Measurements from ENCODE around the gene HDGFL1.

HDGFL1 gene

GRCh38 chr6:22621028-22621427 lies 51.7 kb downstream of the HDGFL1 start:
- Histone ChIP-seq H3K36me3 (ENCODE audit: control insufficient read depth in 1 of 2, insufficient read depth in 2 of 2, low read length in 2 of 2) (no peaks in the 10 kb centered on the region), H2AFZ (ENCODE audit: insufficient read depth, low read length, poor library complexity) (no peak overlapping the region), H2BK5ac (ENCODE audit: low read depth, low read length, poor library complexity) (no peak overlapping the region), H3K4me3 (ENCODE audit: low read depth, low read length) (no peak overlapping the region), H3K18ac (ENCODE audit: low read length) (no peak overlapping the region), H3K23ac (ENCODE audit: low read length) (no peak overlapping the region), H4K8ac (ENCODE audit: low read depth, low read length) (no peak overlapping the region), H3K9ac (ENCODE audit: low read length) (no peak overlapping the region), H4K91ac (ENCODE audit: low read depth, low read length) (no peak overlapping the region), H3K79me2 (ENCODE audit: control insufficient read depth, insufficient read depth, low read length, poor library complexity) (no peaks in the 10 kb centered on the region), H3K14ac (ENCODE audit: low read length) (no peak overlapping the region), H3K27me3 (ENCODE audit: insufficient read depth, low read length) (no peaks in the 10 kb centered on the region), H2BK12ac (ENCODE audit: low read length) (no peak overlapping the region), H3K4me2 (ENCODE audit: low read length) (no peak overlapping the region), H2BK120ac (ENCODE audit: insufficient read depth, low read length, poor library complexity) (no peak overlapping the region), H3K4ac (ENCODE audit: low read depth, low read length) (no peak overlapping the region), H3K27ac (ENCODE audit: low read depth, low read length) (no peak overlapping the region), H4K12ac (ENCODE audit: low read depth, low read length) (no peak overlapping the region), H3K4me1 (ENCODE audit: control insufficient read depth in 1 of 2, insufficient read depth in 2 of 2, low read length in 2 of 2) (no peaks in the 10 kb centered on the region), H3K79me1 (ENCODE audit: low read length) (no peaks in the 10 kb centered on the region), H3K9me3 (ENCODE audit: insufficient read depth, low read depth, low read length) (no peaks in the 10 kb centered on the region), H2AK5ac (ENCODE audit: low read length) (no peak overlapping the region)
- no CpG with 5 or more reads among the region's 4 CpGs for WGBS (ENCODE audit: extremely low coverage, insufficient coverage, insufficient read length)
- DNase-seq = no peak
